Nucleus accumbens (tissue), 56 donors: ENCODE measurements around the gene NOP58.
"Not testable (repeated sequence)": the region's sequence is repeated elsewhere in the genome, so short reads cannot be mapped to it uniquely, and the experiment has no call there.

ENCODE experiments used
- DNase-seq, 56 donors: peaks; one replicate each; lab custom pipeline; 2025; lab: John Stamatoyannopoulos, UW

NOP58 gene

GRCh38 chr2:202290970-202291369 lies 25.4 kb downstream of the NOP58 start:
- no peak for DNase-seq

GRCh38 chr2:202299712-202300111 lies 34.1 kb downstream of the NOP58 start:
- DNase-seq, result no peak

DNA sequence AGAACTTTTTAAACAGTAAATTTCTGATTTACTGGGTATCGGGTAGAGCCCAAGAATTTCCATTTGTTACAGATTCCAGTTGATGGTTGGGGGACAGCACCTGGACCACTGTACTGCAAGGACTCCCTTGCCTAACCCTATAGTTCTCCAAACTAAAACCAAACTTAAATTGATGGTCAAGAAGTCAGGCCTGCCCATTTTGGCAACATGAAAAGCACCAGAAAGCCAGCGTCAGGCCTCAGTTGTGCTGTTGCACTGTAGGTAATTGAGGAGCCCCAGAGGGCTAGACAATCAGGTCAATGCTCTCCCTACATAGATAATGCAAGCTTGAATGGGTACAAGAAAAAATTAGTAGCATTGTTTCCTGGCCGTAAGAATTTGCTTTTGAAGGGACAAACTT lies 40.5 kb downstream of the NOP58 start:
- DNase-seq, result no peak

DNA sequence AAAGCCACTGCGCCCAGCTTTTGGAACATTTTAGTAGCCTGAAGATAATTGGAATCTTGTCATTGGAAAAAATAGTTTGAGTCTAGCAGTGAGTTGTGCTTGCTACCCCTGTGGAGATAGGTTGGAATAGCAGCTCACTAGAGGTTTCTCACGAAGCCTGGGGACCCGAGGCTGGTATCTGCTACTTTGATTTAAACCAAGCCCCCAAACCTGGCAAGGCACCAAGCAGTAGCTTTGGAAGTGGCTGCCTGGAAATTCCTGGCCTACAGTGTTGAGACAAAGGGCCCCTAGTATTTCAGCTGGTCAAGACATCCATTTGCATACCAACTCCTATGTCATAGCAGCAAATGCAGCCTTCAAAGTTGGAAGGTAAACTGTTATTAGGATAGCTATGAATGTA lies 42.1 kb downstream of the NOP58 start:
- no peak for DNase-seq

DNA sequence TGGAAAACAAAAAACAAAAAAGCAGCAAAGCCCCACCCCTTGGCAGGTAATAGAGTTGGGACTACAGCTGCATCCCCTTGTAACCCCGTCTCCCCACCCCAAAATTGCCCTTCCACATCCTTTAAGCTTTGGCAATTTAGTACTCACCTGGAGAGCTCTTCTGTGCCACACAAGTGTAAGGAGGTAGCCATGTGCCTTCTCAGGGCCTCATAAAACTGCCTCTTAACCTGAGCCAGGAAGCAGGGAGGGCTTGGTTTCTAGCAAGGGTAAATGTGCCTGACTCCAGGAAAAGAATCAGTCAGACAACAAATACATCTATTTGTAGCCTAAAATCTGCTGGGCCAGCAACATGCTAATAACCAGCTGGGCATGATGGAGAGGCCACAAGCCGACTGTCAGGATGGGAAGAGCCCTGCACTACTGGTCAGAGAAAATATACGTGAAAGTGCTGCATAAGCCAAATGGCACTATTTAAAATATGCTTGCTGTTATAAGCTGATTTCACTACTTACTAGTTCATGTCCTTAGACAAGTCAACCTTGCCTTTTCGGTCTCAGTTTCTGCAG lies 46.3 kb downstream of the NOP58 start:
- no peak for DNase-seq

GRCh38 chr2:202314116-202314515 lies 48.6 kb downstream of the NOP58 start:
- DNase-seq, result no peak

GRCh38 chr2:202317080-202317857 lies 51.7 kb downstream of the NOP58 start:
- peak in 14 of 56 donors; percentile 1 to 55 (median 14) for DNase-seq

DNA sequence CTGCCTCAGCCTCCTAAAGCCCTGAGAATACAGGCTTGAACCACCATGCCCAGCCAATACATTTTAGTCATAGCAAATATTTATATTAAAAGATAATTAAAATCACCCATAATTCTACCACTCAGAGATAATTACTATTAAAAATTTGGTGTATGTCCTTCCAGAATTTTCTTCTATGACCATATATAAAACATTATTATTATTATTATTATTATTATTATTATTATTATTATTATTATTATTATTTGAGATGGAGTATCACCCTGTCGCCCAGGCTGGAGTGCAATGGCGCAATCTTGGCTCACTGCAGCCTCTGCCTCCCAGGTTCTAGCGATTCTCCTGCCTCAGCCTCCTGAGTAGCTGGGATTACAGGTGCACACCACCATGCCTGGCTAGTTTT lies 54.8 kb downstream of the NOP58 start:
- not testable (repeated sequence) for DNase-seq

DNA sequence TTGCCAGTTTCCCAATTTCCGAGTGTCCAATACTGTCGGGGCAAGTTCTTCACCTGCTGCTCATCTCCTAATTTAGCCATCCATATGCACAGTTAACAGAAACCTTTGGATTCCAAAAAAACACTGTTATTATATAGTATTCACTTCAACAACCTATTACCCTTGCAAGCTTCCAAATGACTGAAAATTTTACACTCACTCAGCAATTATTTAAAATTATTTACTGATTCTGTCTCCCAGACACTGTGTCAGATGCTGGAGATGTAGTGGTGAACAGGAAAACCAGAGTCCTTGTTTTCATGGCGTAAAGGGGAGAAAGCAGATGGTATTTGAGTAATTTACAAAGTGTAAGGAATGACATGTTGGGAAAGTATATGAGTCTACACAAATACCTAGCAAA lies 56.9 kb downstream of the NOP58 start:
- DNase-seq, result no peak

GRCh38 chr2:202327858-202328257 lies 62.3 kb downstream of the NOP58 start:
- no peak for DNase-seq

- DNase-seq, result no peak
These were observed 70.4 kb downstream of the NOP58 start for GRCh38 chr2:202335791-202336467.

DNA sequence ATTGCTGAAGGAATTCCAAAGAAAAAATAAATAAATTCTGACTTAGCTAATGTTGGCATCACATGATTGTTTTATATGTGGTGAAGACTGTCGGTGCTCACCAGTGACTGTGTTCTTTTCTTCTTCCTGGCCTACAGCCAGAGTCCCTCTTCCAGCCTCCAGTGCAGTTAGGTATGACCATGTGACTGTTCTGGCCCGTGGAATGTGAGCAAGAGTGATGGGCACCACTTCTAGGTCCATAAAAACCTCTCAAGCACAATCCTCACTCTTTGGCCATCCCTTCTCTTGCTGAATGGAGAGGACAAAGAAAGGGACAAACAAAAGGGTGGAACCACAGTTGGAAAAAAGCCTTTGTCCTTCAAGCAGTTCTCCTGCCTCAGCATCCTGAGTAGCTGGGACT lies 71.6 kb downstream of the NOP58 start:
- peak in 1 of 56 donors; percentile 9 for DNase-seq

DNA sequence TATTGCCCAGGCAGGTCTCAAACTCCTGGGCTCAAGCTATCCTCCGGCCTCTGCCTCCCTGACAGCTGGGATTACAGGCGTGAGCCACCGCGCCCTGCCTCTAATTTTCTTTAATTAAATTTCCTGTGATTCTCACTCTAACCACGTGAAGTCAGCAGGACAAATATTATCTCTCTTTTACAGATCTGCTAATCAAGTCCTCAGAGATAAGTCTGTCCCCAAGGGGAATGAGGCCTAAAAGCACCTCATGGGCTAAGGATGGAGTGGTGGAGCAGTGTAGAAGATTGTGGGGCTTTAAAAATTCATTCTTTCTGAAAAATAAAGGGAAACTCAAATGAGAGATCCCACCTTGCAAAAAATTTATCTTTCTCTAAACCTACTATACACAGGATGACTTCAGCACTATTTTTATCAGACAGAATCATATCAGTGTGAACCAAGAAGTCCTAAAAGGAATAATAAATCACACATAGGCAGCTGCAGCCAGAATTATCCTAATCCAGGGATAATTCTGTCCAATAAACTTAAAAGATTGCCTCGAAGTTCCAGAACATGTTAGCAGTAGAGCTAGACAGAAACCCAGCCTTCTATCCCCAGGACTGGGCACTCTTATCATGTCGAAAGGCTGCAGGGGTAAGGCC lies 72.3 kb downstream of the NOP58 start:
- DNase-seq, result no peak

DNA sequence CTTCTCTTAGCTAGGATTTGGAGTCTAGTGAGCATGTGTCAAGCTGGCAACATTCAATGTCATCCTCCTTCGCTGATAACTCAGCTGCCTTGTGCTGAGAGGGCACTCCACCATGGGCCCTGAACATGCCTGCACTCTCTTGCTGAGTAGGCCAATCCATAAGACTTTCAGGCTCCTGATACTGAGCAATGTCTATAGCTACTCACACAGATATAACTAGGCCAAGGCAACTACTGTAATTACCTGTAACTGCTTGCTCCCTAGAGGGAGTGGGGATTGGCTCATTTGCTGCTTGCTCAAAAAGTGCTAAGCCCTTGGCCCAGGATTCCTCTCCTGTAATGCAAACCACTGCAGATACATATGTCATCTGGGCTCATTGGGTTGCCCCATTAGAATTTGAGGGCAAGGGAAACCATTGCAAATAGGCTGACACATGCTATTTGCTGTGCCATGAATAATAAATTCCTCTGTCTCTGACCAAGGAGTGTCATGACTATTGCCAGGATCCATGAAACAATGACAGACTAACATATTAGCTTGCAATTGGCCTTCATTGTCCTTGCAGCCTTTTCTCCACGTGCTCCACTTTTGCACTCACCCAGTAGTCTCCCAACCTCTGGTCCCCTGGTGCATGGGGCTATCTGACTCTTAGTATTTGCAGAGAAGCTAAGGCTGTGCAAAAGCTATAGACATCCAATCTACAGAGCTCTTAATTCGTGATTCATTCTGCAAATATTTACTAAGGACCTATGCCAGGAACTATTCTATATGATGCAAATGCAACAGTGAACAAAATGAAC lies 73.7 kb downstream of the NOP58 start:
- no peak for DNase-seq

- DNase-seq, result peak in 2 of 56 donors; percentile 1 to 2
These were observed 78.6 kb downstream of the NOP58 start for GRCh38 chr2:202344178-202344577.

DNA sequence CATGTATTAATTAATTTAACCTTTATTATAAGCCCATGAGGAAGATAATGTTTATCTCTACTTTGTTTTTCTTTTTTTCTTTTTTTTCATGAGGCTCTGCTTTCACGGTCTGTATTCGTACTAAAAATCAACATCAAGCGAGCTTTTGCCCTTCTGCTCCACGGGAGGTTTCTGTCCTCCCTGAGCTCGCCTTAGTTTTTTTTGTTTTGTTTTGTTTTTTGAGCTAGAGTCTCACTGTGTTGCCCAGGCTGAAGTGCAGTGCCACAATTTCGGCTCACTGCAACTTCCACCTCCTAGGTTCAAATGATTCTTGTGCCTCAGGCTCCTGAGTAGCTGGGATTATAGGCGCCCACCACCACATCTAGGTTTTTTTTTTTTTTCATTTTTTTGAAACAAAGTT lies 80.6 kb downstream of the NOP58 start:
- DNase-seq, result no peak
